IMR-90 (cell line): ENCODE results near the gene ZNF691. TPM values are rescaled to one million over a fixed set of nuclear protein-coding genes. Genes with fewer than 3 reads are reported as not detected.

ENCODE experiments used
- ATAC-seq: fragments of 200-7000 bp; cut with Tn5 transposase; 2 replicates; pipeline ENCODE4 v1.9.1; 2020; ENCODE audit warnings: low read depth, mild to moderate bottlenecking, moderate library complexity
- BruUV-seq: library from RNA; stranded (reverse); fragments of 400-500 nt; replicated peaks from 2 replicates; lab custom pipeline; 2021; lab: Mats Ljungman, UMichigan
- CTCF ChIA-PET: fragments of 300-600 bp; formaldehyde crosslinking; extraction: SDS; loops from one replicate; lab custom pipeline; 2021; ENCODE audit warnings: antibody characterized with exemption; lab: Yijun Ruan, JAX
- POLR2A ChIA-PET: fragments of 300-600 bp; sonication (Branson Sonifier 250); formaldehyde crosslinking; loops from one replicate; lab custom pipeline; 2022; ENCODE audit warnings: antibody characterized with exemption; ENCODE audit not compliant: unreplicated experiment; lab: Charles Lee
- DNase-seq: peaks from one replicate; pipeline ENCODE4 v3.0.0; 2013
- H2AFZ ChIP-seq: replicated peaks from 2 replicates; pipeline ENCODE3; 2013; ENCODE audit warnings: low read length, mild to moderate bottlenecking; ENCODE audit not compliant: poor library complexity
- H2AK5ac ChIP-seq: 2 replicates; pipeline ENCODE4 v1.6.1; 2013; ENCODE audit warnings: low read depth, low read length, inconsistent platforms
- H2AK9ac ChIP-seq: replicated peaks from 2 replicates; pipeline ENCODE3; 2013; ENCODE audit warnings: mild to moderate bottlenecking, low read depth, low read length, moderate library complexity; ENCODE audit not compliant: poor library complexity
- H2BK120ac ChIP-seq: 2 replicates; pipeline ENCODE4 v1.6.1; 2013; ENCODE audit warnings: low read depth, low read length, inconsistent platforms
- H2BK15ac ChIP-seq: 3 replicates; pipeline ENCODE4 v1.6.1; 2013; ENCODE audit warnings: low read depth, low read length, inconsistent platforms
- H2BK20ac ChIP-seq: 2 replicates; pipeline ENCODE4 v1.6.1; 2013; ENCODE audit warnings: low read depth, mild to moderate bottlenecking, inconsistent platforms, low read length, moderate library complexity
- H2BK5ac ChIP-seq: 2 replicates; pipeline ENCODE4 v1.6.1; 2013; ENCODE audit warnings: mild to moderate bottlenecking, low read depth, low read length, inconsistent platforms; ENCODE audit not compliant: poor library complexity, severe bottlenecking
- H3K14ac ChIP-seq: replicated peaks from 2 replicates; pipeline ENCODE4 v1.6.1; 2013; ENCODE audit warnings: low read depth, low read length, inconsistent platforms
- H3K18ac ChIP-seq: 2 replicates; pipeline ENCODE4 v1.6.1; 2013; ENCODE audit warnings: low read depth, low read length, control low read depth
- H3K23ac ChIP-seq: 2 replicates; pipeline ENCODE4 v1.6.1; 2013; ENCODE audit warnings: low read depth, low read length, inconsistent platforms
- H3K27ac ChIP-seq: 2 replicates; pipeline ENCODE4 v1.5.1; 2013; ENCODE audit warnings: mild to moderate bottlenecking, control low read depth, low read length; ENCODE audit not compliant: insufficient read depth
- H3K27me3 ChIP-seq: 2 replicates; pipeline ENCODE4 v1.6.1; 2013; ENCODE audit warnings: low read length; ENCODE audit not compliant: control insufficient read depth, insufficient read depth
- H3K36me3 ChIP-seq: 2 replicates; pipeline ENCODE4 v1.6.1; 2013; ENCODE audit warnings: low read length, mixed read lengths; ENCODE audit not compliant: control insufficient read depth, insufficient read depth
- H3K4ac ChIP-seq: 2 replicates; pipeline ENCODE4 v1.6.1; 2013; ENCODE audit warnings: low read depth, low read length, inconsistent platforms
- H3K4me1 ChIP-seq: 2 replicates; pipeline ENCODE4 v1.6.1; 2013; ENCODE audit warnings: low read length, mixed read lengths; ENCODE audit not compliant: control insufficient read depth, insufficient read depth
- H3K4me2 ChIP-seq: 2 replicates; pipeline ENCODE4 v1.6.1; 2013; ENCODE audit warnings: low read depth, mild to moderate bottlenecking, control low read depth, low read length, moderate library complexity
- H3K4me3 ChIP-seq: 2 replicates; pipeline ENCODE4 v1.5.1; 2013; ENCODE audit warnings: low read depth, mild to moderate bottlenecking, control low read depth, low read length, moderate library complexity; ENCODE audit not compliant: insufficient read depth
- H3K56ac ChIP-seq: 2 replicates; pipeline ENCODE4 v1.6.1; 2013; ENCODE audit warnings: low read length, inconsistent platforms; ENCODE audit not compliant: insufficient read depth; ENCODE audit errors: extremely low read depth
- H3K79me1 ChIP-seq, 2 experiments: 2 replicates each; pipeline ENCODE4 v1.6.1; 2013; ENCODE audit warnings: low read length in 2 of 2, inconsistent platforms in 1 of 2, low read depth in 1 of 2
- H3K9ac ChIP-seq: 2 replicates; pipeline ENCODE4 v1.6.1; 2013; ENCODE audit warnings: low read depth, low read length, control low read depth
- H3K9me1 ChIP-seq: 2 replicates; pipeline ENCODE4 v1.6.1; 2013; ENCODE audit warnings: low read length, inconsistent platforms; ENCODE audit not compliant: insufficient read depth
- H3K9me3 ChIP-seq: 2 replicates; pipeline ENCODE4 v1.6.1; 2013; ENCODE audit warnings: low read length; ENCODE audit not compliant: control insufficient read depth, insufficient read depth
- H4K20me1 ChIP-seq: 2 replicates; pipeline ENCODE4 v1.6.1; 2013; ENCODE audit warnings: low read length, inconsistent platforms; ENCODE audit not compliant: insufficient read depth
- H4K5ac ChIP-seq: 2 replicates; pipeline ENCODE4 v1.6.1; 2013; ENCODE audit warnings: mild to moderate bottlenecking, low read depth, low read length, control low read depth
- H4K8ac ChIP-seq, 2 experiments: 2 replicates each; pipeline ENCODE4 v1.6.1; 2013; ENCODE audit warnings: low read depth in 2 of 2, low read length in 2 of 2, control low read depth in 1 of 2, inconsistent platforms in 1 of 2
- H4K91ac ChIP-seq: 2 replicates; pipeline ENCODE4 v1.6.1; 2013; ENCODE audit warnings: low read depth, low read length, inconsistent platforms; ENCODE audit not compliant: insufficient read depth
- RCOR1 ChIP-seq: IDR thresholded peaks from 2 replicates; pipeline ENCODE4 v1.6.1; 2012; ENCODE audit warnings: mild to moderate bottlenecking, low read length, improper control_type of control experiment; ENCODE audit not compliant: insufficient replicate concordance
- RFX5 ChIP-seq: IDR thresholded peaks from 2 replicates; pipeline ENCODE4 v1.8.0; 2012; ENCODE audit warnings: low read depth, mild to moderate bottlenecking, low read length, moderate library complexity
- WGBS, 2 experiments: methylation state at CpG; one replicate each; pipeline versions ENCODE4 v1.1.5 to v1.1.7; 2013; ENCODE audit warnings: missing lambda C conversion rate in 2 of 2; ENCODE audit not compliant: insufficient read length in 1 of 2; ENCODE audit errors: extremely low coverage in 2 of 2; 5-methylcytosine and 5-hydroxymethylcytosine counted together
- dilution Hi-C: fragments of 300-500 bp; cut with HindIII; formaldehyde crosslinking; loops from one replicate; pipeline ENCODE4 v1.14.3; 2018; ENCODE audit warnings: low sequenced_read_pairs; ENCODE audit not compliant: unreplicated experiment
- in situ Hi-C: fragments of 300-500 bp; cut with MboI; formaldehyde crosslinking; loops from 3 replicates; pipeline ENCODE4 v1.14.3; 2019; ENCODE audit warnings: low sequenced_read_pairs, inconsistent platforms, mixed read lengths
- intact Hi-C: fragments of 100-400 bp; cut with micrococcal nuclease; formaldehyde crosslinking; loops from 2 replicates; pipeline ENCODE4 v1.10.0; 2022
- polyA plus RNA-seq, 3 experiments: library from polyadenylated mRNA; depleted of rRNA; stranded (reverse); fragments of >200 nt; gene quantifications; 2 replicates each; pipeline ENCODE4 v1.2.3, GENCODE V29; 2012; ENCODE audit warnings: low replicate concordance in 1 of 3
- total RNA-seq: library from RNA; depleted of rRNA; stranded (reverse); fragments of >200 nt; gene quantifications from 2 replicates; pipeline ENCODE4 v1.2.3, GENCODE V29; 2012

The ZNF691 gene
- total and polyA plus RNA-seq, 2 of the 4 experiments (the other 2 are of a cell fraction) = 6.8 to 13.6 TPM

- TF ChIP-seq RFX5 = no peak
- no peak for TF ChIP-seq RCOR1
These were observed 40.4 kb downstream of the ZNF691 start for GRCh38 chr1:42886800-42887199.

More at GRCh38 chr1:42886800-42887199, 40.4 kb downstream of the ZNF691 start:
- in situ Hi-C loops (no loop called here), dilution Hi-C loops (no loop called here), intact Hi-C loops (no loop called here)
- H3K9me3 ChIP-seq = no peaks in the 10 kb centered on the region
- no peak overlapping the region for H3K4ac ChIP-seq
- CTCF ChIA-PET = no interaction called here
- no peak for ATAC-seq
- no peak overlapping the region for H3K14ac ChIP-seq
- no peak overlapping the region for H3K23ac ChIP-seq
- peaks cover 5% of the 10 kb centered on the region for H3K27me3 ChIP-seq
- no peak overlapping the region for H2AK5ac ChIP-seq
- H3K4me3 ChIP-seq = no peak overlapping the region
- H3K18ac ChIP-seq = no peak overlapping the region
- no peaks in the 10 kb centered on the region; the same call in 1 of the 2 replicates for H4K20me1 ChIP-seq
- H3K9ac ChIP-seq = no peak overlapping the region
- H3K4me2 ChIP-seq = no peak overlapping the region
- no peak overlapping the region for H2BK20ac ChIP-seq
- no peak for DNase-seq
- H2BK15ac ChIP-seq = no peak overlapping the region
- H4K8ac ChIP-seq = no peak overlapping the region
- no peak overlapping the region for H2AK9ac ChIP-seq
- no peak overlapping the region for H2BK5ac ChIP-seq
- 55% methylated on average over 19 of the region's 21 CpGs; no CpG with 5 or more reads in 1 of the 2 experiments for WGBS, 2 experiments
- H2AFZ ChIP-seq = peak overlapping the region; percentile 43
- no peak overlapping the region for H4K5ac ChIP-seq
- H3K79me1 ChIP-seq = no peaks in the 10 kb centered on the region
- no peak overlapping the region for H2BK120ac ChIP-seq
- H3K36me3 ChIP-seq = no peaks in the 10 kb centered on the region
- BruUV-seq = no TSS peak
- no peaks in the 10 kb centered on the region for H3K4me1 ChIP-seq
- no peak overlapping the region for H3K56ac ChIP-seq
- H4K91ac ChIP-seq = no peak overlapping the region
- POLR2A ChIA-PET = no interaction called here
- H3K27ac ChIP-seq = no peak overlapping the region
- H3K9me1 ChIP-seq = no peaks in the 10 kb centered on the region
